SU-DHL-6 (cell line): Measurements from ENCODE around the gene TEAD3.

Experiments used
- H2AFZ ChIP-seq: fragments of 200-600 bp; sonication (generic); 2 replicates; pipeline ENCODE4 v1.6.1; 2014; ENCODE audit warnings: low read depth, mild to moderate bottlenecking, moderate library complexity, mixed read lengths, antibody characterized with exemption, low read length; ENCODE audit not compliant: severe bottlenecking
- H3F3A ChIP-seq: fragments of 200-600 bp; shearing (Covaris generic); 2 replicates; pipeline ENCODE4 v1.6.0; 2016; ENCODE audit warnings: antibody characterized with exemption, mild to moderate bottlenecking; ENCODE audit not compliant: insufficient read depth
- H3K27ac ChIP-seq: fragments of 200-600 bp; sonication (generic); 2 replicates; pipeline ENCODE4 v1.5.1; 2016; ENCODE audit warnings: low read depth, mild to moderate bottlenecking, low read length, moderate library complexity, mixed read lengths
- H3K27me3 ChIP-seq: fragments of 200-600 bp; sonication (generic), shearing (Covaris generic); 2 replicates; pipeline ENCODE4 v1.6.0; 2014; ENCODE audit warnings: mild to moderate bottlenecking, low read length
- H3K36me3 ChIP-seq: fragments of 200-600 bp; sonication (generic); 2 replicates; pipeline ENCODE4 v1.6.1; 2014; ENCODE audit warnings: mild to moderate bottlenecking, low read length, mixed read lengths
- H3K4me2 ChIP-seq: fragments of 300-600, 200-600 bp; shearing (Covaris generic), sonication (generic); 2 replicates; pipeline ENCODE4 v1.6.0; 2014; ENCODE audit warnings: low read length, low read depth, mild to moderate bottlenecking; ENCODE audit not compliant: poor library complexity, severe bottlenecking
- H3K4me3 ChIP-seq: fragments of 200-600 bp; sonication (generic); 2 replicates; pipeline ENCODE4 v1.5.1; 2014; ENCODE audit warnings: antibody characterized with exemption, low read length, mild to moderate bottlenecking, mixed read lengths; ENCODE audit not compliant: insufficient read depth, poor library complexity, severe bottlenecking
- H3K79me2 ChIP-seq: fragments of 200-600 bp; sonication (generic); 2 replicates; pipeline ENCODE4 v1.6.1; 2014; ENCODE audit warnings: mild to moderate bottlenecking, low read length, moderate library complexity; ENCODE audit not compliant: insufficient read depth
- H3K9ac ChIP-seq: fragments of 200-600 bp; sonication (generic); 2 replicates; pipeline ENCODE4 v1.7.0; 2014; ENCODE audit warnings: mild to moderate bottlenecking, low read length
- H3K9me2 ChIP-seq: fragments of 200-600 bp; sonication (generic); replicated peaks from 2 replicates; pipeline ENCODE4 v1.6.1; 2014; ENCODE audit warnings: low read length; ENCODE audit not compliant: insufficient read depth
- H3K9me3 ChIP-seq: fragments of 200-600 bp; sonication (generic); 2 replicates; pipeline ENCODE4 v1.6.1; 2014; ENCODE audit warnings: low read length, mixed read lengths; ENCODE audit not compliant: insufficient read depth
- H4K20me1 ChIP-seq: fragments of 200-600 bp; sonication (generic); 2 replicates; pipeline ENCODE4 v1.6.1; 2014; ENCODE audit warnings: low read depth, mild to moderate bottlenecking, antibody characterized with exemption, low read length, moderate library complexity, mixed read lengths
- CTCF ChIP-seq: fragments of 200-600 bp; sonication (generic); IDR thresholded peaks from one replicate; pipeline ENCODE4 v1.5.1; 2017; ENCODE audit warnings: antibody characterized with exemption, mild to moderate bottlenecking, low read length, moderate library complexity; ENCODE audit not compliant: insufficient read depth, poor library complexity, severe bottlenecking
- EZH2phosphoT487 ChIP-seq: fragments of 200-600 bp; sonication (generic), shearing (Covaris generic); conservative IDR thresholded peaks from 2 replicates; pipeline ENCODE4 v1.6.1; 2018; ENCODE audit warnings: mild to moderate bottlenecking, antibody characterized with exemption, low read length, moderate library complexity, mixed read lengths

The TEAD3 gene

GRCh38 chr6:35507221-35507620, 10.3 kb upstream of the TEAD3 start:
- Histone ChIP-seq H3K9me3 (no peaks in the 10 kb centered on the region), H3F3A (no peaks in the 10 kb centered on the region), H4K20me1 (no peaks in the 10 kb centered on the region), H3K9me2 (no peaks in the 10 kb centered on the region), H3K36me3 (no peaks in the 10 kb centered on the region), H3K27me3 (no peaks in the 10 kb centered on the region), H3K4me3 (no peak overlapping the region), H3K79me2 (no peaks in the 10 kb centered on the region), H3K27ac (no peak overlapping the region), H3K4me2 (no peak overlapping the region), H2AFZ (no peak overlapping the region), H3K9ac (no peak overlapping the region)
- TF ChIP-seq EZH2phosphoT487 (no peak), CTCF (no peak)

- H3K9me2 ChIP-seq: no peaks in the 10 kb centered on the region
- H3K27ac ChIP-seq: no peak overlapping the region
- H3K9ac ChIP-seq: no peak overlapping the region
- H4K20me1 ChIP-seq: no peaks in the 10 kb centered on the region
- H3K4me3 ChIP-seq: no peak overlapping the region
- no peaks in the 10 kb centered on the region for H3K9me3 ChIP-seq
- no peaks in the 10 kb centered on the region for H3F3A ChIP-seq
- no peaks in the 10 kb centered on the region for H3K36me3 ChIP-seq
- TF ChIP-seq EZH2phosphoT487 (no peak), CTCF (no peak)
- H3K4me2 ChIP-seq: no peak overlapping the region
- no peaks in the 10 kb centered on the region for H3K79me2 ChIP-seq
- H2AFZ ChIP-seq: no peak overlapping the region
- H3K27me3 ChIP-seq: no peaks in the 10 kb centered on the region
These were observed 9.7 kb upstream of the TEAD3 start for GRCh38 chr6:35506536-35506935.

- Histone ChIP-seq H3K79me2 (no peaks in the 10 kb centered on the region), H3K9me2 (no peaks in the 10 kb centered on the region), H2AFZ (no peak overlapping the region), H3K27ac (no peak overlapping the region), H3K9me3 (no peaks in the 10 kb centered on the region), H4K20me1 (no peaks in the 10 kb centered on the region), H3K4me3 (no peak overlapping the region), H3K27me3 (no peaks in the 10 kb centered on the region), H3F3A (no peaks in the 10 kb centered on the region), H3K4me2 (no peak overlapping the region), H3K36me3 (no peaks in the 10 kb centered on the region), H3K9ac (no peak overlapping the region)
- TF ChIP-seq EZH2phosphoT487 (no peak), CTCF (no peak)
These were observed 9.1 kb upstream of the TEAD3 start for GRCh38 chr6:35505999-35506412.

- no peak overlapping the region for H3K9ac ChIP-seq
- no peaks in the 10 kb centered on the region for H3K27me3 ChIP-seq
- TF ChIP-seq EZH2phosphoT487 (no peak), CTCF (no peak)
- no peaks in the 10 kb centered on the region for H4K20me1 ChIP-seq
- no peaks in the 10 kb centered on the region for H3F3A ChIP-seq
- no peak overlapping the region for H3K4me3 ChIP-seq
- H2AFZ ChIP-seq: no peak overlapping the region
- no peaks in the 10 kb centered on the region for H3K9me3 ChIP-seq
- no peaks in the 10 kb centered on the region for H3K79me2 ChIP-seq
- no peaks in the 10 kb centered on the region for H3K36me3 ChIP-seq
- no peak overlapping the region for H3K27ac ChIP-seq
- no peaks in the 10 kb centered on the region for H3K9me2 ChIP-seq
- no peak overlapping the region for H3K4me2 ChIP-seq
These were observed 6.7 kb upstream of the TEAD3 start for GRCh38 chr6:35503534-35503933.
